HG03558 (cell line): ENCODE measurements around the gene PLA2G4D.

ENCODE experiments used
- ATAC-seq: cut with Tn5 transposase; IDR thresholded peaks from one replicate; pipeline ENCODE4 v1.9.1; 2021; ENCODE audit warnings: moderate number of reproducible peaks; ENCODE audit not compliant: unreplicated experiment; ENCODE audit errors: extremely low read depth

Gene PLA2G4D

DNA sequence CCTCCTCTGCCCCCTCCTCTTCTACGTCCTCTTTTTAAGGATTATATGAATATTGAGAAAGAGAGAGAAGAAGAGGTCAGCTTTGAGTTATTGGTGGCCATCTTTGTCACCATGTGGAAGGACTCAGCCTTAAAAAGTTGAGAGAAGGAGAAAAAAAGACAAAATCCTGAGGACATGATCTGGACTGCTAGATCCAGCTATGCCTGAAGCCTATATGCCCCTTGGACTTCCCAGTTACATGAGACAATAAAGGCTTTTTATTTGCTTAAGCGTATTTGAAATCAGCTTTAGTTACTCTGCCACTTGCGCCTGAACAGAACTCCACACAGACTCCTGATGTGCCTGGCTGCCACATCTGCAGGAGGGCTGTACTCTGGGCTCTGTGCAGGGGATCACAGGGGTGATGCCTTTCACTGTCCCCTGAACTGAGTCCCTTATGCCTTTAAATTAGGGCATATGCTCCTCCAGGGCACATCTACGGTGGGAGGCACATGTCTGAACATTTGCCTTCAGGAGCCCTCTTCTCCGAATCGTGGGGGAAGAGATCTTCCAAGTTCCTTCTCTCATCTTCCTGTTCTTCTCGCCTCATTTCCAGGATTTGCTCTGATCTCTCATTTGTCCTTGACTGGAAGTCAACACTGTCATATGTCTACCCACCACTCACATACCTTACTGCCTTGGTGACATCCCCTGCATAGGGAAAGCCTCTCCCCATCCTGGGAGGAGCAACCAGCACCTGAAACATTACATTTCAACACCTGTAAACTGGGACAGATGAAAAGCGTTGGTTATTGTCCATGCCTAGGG lies 59.5 kb downstream of the PLA2G4D start:
- no peak for ATAC-seq

DNA sequence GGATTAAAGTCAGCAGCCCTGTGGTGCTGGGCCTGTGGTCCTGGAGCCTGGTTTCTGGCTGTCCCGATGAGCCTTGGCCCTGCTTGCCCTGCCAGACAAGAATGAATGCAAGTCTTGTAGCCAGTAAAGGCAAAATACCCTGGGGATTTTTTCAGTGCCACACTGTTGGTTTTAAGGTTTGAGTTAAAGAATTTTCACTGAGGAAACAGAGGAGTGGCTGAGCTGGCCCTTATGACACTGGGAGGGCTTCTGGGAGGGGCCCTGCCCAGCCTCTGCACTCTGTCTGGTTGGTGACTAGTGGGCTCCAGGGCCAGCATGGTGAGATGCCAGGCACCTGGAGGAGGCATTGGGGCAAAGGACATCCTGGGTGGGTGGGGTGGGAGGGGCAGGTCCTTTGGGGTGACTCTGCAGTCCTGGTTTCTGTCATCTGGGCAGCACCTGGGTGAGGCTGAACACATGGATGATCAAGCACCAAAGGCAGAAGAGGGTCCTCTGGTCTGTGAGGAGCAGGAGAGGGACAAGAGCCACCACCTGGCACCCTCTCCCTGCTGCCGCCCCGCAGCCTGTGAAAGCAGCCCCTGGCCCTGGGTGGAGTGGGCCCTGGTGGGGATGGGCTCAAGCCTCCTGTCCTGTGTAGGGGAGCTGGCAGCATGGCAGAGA lies 61.0 kb downstream of the PLA2G4D start:
- no peak for ATAC-seq

DNA sequence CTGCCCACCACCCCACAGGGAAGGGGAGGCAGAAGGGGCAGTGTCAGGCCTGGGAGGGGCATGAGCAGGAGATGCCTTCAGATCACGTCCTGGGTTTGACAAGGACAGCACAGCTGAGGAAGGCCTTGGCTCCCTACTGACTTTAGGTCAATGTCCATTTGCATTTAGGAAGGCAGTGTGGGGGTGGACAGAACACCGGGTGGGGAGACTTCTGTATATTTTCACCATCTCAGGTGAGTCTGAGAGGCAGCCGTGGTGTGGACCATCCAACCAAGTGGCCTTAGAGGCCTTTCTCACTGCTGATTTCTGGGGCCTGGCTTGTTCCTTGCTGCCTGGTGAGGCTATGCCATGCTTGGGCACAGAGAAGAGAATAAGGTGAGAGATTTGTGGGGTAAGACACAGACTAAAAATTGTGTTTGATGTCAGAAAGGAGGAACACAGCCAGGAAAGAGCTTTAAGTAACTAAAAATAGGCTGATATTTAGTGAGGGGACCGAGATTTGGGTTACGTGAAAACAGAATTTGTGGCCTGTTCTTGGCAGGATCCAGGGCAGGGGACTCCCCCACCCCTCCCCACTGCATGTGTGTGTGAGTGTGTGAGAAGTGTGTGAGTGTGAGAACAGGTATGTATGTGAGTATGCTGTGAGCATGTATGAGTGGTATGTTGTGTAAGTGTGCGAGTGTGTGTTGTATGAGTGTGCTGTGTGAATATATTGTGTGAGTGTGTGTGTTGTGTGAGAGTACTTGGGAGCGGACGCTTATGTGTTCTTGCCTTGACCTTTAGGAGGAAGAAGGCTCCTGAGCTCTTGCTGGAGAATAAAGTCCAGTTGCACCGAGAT lies 61.8 kb downstream of the PLA2G4D start:
- ATAC-seq = no peak

DNA sequence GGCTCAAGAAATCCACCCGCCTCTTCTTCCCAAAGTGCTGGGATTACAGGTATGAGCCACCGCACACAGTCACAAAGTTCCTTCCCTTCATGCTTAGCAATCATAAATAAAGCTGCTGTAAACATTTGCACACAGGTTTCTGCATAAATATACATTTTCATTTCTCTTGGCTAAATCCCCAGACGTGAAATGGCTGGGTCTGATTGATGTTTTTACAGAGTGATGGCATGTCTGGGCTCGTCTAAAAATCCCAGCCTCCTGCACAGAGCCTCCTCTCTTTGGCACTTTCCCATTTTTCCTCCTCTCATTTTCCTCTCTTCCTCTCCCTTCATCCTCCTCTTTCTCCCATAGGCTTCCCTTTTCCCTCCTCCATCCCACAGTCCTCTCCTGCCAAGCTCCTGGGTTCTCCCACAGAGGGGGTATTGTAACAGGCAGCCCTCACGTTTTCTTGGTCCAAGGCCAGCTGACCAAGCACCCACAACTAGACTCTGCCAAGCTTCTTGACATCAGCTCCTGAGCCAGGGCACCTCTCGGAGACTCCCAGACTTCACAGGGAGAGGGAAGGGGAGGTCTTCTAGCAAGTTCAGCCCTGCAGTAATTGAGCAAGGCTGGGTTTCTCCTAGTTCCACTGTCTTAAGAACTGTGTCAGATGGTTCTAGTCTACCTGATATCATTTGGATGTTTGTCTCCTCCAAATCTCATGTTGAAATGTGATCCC lies 63.0 kb downstream of the PLA2G4D start:
- ATAC-seq = no peak

DNA sequence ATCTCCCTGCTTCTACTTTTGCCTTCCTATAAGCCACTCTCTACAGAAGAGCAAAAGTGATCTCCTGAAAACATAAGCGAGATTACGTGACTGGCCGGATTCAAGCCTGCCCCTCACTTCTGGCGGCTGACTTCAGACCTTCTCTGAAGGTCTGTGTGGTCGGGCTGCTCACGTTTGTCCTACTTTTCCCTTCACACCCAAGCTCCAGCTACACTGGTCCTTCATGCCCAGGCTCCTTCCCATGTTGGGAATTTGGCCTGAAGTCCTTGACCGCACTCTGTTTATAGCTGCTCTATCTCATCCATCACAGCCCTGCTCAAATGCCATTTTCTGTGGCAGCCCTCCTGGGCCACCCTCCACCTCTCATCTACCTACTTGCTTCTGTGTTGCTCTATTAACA lies 66.8 kb downstream of the PLA2G4D start:
- no peak for ATAC-seq

DNA sequence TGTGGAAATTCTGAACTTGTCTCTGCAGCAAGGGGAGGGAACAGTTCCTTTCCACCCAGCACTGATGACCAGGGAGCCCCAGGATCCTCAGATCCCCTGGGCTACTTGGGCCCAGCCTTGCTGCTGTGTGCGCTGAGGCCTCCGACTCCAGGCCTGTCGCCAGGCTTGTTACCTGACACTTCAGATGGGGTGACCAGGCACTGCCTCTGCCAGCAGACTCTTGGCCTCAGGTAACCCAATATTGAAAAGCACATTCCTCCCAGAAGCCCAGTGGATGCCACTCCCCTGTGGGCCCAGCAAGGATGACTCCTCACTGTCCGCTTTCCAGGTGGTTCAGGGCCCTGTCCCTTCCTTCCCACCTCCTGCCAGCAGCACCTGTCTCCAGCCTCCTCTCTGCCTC lies 70.1 kb downstream of the PLA2G4D start:
- ATAC-seq = no peak

DNA sequence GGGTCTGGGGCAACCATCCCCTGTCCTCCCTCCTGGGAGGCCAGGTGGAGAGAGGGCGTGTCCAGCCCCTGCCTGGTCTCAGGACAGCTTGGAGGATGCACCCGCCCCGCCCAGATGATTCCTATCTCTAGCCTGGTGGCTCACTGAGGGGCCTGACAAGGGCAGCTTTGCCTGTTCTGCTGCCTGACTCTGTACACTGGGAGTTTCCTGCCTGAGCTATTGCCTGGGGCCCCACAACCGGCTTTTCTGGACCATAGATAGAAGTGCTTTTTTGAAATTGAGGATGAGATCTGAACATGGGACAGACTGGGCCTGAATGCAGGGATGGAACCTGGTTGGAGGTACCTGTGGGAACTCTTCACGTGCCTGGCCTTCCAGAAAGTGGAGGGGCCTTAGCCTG lies 72.8 kb downstream of the PLA2G4D start:
- ATAC-seq = no peak

DNA sequence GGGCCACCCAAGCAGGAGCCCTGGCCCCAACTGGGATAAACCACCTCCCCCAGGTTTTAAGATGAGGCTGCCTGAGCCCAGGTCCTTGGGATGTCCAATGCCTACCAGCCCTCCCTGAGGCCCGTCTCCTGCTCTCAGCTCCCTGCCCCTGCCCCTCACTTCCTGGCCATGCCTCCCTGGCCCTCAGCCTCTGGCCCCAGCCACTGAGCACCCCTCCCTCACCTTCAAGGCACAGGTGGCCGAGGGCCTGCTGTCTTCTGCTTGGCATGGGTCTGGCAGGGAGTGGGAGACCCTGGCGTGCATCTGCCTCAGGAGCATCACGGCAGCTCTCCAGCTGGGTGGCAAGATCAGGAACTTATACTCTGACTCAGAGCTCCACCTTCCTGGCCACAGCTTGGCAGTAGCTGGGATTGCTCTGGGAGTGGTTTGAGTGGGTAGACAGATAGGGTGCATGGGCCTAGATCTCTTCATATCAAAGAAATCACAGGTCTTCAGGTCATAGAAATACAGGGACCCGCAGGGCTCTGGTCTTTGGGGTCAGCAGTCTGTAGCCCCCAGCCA lies 73.6 kb downstream of the PLA2G4D start, which contains the start of gene PLA2G4E:
Gene PLA2G4E (minus strand): TSS at position 330 of the 561 bp plus-strand sequence. CDS start 12 bp downstream, at position 318.
- no peak for ATAC-seq

DNA sequence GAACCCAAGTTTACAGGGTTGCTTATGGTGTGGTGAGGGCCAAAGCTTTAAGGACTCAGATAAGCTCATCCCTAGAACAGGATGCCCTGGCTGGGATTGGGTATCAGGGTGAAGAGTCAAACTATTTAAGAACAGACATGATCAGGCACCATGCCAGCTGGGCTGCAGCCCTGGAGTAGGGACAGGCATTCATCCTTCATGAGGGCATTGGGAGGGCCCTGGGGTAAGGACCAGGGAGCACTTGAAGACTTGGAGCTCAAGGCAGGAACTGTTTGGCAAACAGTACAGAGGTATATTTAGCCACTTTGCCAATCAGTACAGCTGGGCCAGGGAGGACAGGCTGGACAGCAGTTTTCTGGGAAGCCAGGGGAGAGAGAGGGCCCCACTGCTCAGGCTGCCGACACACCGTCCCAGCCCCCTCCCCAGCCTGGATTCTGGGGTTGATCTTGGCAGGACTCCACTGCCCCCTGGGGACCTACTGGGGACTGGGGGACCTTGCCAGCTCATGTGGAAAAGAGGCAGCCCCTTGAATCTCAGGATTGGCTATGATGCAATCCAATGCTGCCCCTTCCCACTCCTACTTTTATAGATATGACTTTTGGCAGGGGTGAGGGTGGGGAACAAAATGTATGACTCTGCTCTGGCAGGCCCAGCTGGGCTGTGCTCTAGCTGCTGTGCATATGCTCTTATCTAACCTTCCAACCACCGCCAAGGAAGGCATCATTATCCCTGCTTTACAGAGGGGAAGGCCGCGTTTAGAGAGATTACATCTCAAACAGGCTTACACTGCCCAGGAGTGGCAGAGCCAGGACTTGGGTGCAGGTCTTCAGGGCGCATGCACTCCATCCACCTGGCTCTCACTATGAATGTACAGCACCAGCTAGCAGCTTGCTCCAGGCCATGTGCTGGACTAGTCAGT lies 75.8 kb downstream of the PLA2G4D start:
- no peak for ATAC-seq
